HepG2 (cell line): ENCODE data around the gene TUT1. TPM values are rescaled to one million over a fixed set of nuclear protein-coding genes. Genes with fewer than 3 reads are reported as not detected.

Experiments
- BCL6 ChIP-seq: IDR thresholded peaks from 2 replicates; pipeline ENCODE4 v1.6.1; 2016; ENCODE audit warnings: missing genetic modification reagents, missing compliant biosample characterization
- CENPT ChIP-seq: sonication (generic); formaldehyde crosslinking; IDR thresholded peaks from 2 replicates; pipeline ENCODE4 v1.8.0; 2022; ENCODE audit warnings: low read depth, mild to moderate bottlenecking, moderate library complexity, missing genetic modification reagents
- HMGA1 ChIP-seq: sonication (generic); formaldehyde crosslinking; conservative IDR thresholded peaks from 2 replicates; pipeline ENCODE4 v1.4.0; 2020; ENCODE audit warnings: missing genetic modification reagents
- HNRNPUL1 ChIP-seq: fragments of 200-400 bp; formaldehyde crosslinking; IDR thresholded peaks from 2 replicates; pipeline ENCODE4 v1.6.1; 2017; ENCODE audit warnings: low read depth, mild to moderate bottlenecking, low read length, moderate library complexity
- LCORL ChIP-seq, 2 experiments: fragments of 450-650 bp in 1 of 2; sonication (generic) in 1 of 2; formaldehyde crosslinking in 1 of 2; IDR thresholded peaks; 2 replicates each; pipeline versions ENCODE4 v1.5.0 to v1.6.1; 2017 to 2020; ENCODE audit warnings: antibody characterized with exemption in 1 of 2, missing genetic modification reagents in 1 of 2
- MAFG ChIP-seq: sonication (generic); formaldehyde crosslinking; IDR thresholded peaks from 2 replicates; pipeline ENCODE4 v1.5.1; 2020; ENCODE audit warnings: mild to moderate bottlenecking, missing genetic modification reagents
- MAZ ChIP-seq, 2 experiments: sonication (generic) in 1 of 2; formaldehyde crosslinking in 1 of 2; IDR thresholded peaks; 2 replicates each; pipeline versions ENCODE4 v1.5.0 to v1.6.1; 2012 to 2020; ENCODE audit warnings: low read depth in 2 of 2, mild to moderate bottlenecking in 2 of 2, borderline replicate concordance in 1 of 2, improper control_type of control experiment in 1 of 2, low read length in 1 of 2, missing genetic modification reagents in 1 of 2, moderate library complexity in 1 of 2
- MLX ChIP-seq: IDR thresholded peaks from 2 replicates; pipeline ENCODE4 v1.6.1; 2016
- NFIB ChIP-seq: sonication (generic); formaldehyde crosslinking; IDR thresholded peaks from 2 replicates; pipeline ENCODE4 v1.9.0; 2021; ENCODE audit warnings: missing genetic modification reagents, mild to moderate bottlenecking, borderline replicate concordance
- SALL2 ChIP-seq: sonication (generic); formaldehyde crosslinking; IDR thresholded peaks from 2 replicates; pipeline ENCODE4 v1.8.1; 2023; ENCODE audit warnings: mild to moderate bottlenecking, missing genetic modification reagents, inconsistent platforms
- SMAD3 ChIP-seq: sonication (generic); formaldehyde crosslinking; IDR thresholded peaks from 2 replicates; pipeline ENCODE4 v1.4.0; 2020; ENCODE audit warnings: missing genetic modification reagents
- SNAPC2 ChIP-seq: sonication (generic); formaldehyde crosslinking; IDR thresholded peaks from 2 replicates; pipeline ENCODE4 v1.8.1; 2022; ENCODE audit warnings: mild to moderate bottlenecking, missing genetic modification reagents
- ZBTB33 ChIP-seq: sonication (generic); formaldehyde crosslinking; IDR thresholded peaks from 2 replicates; pipeline ENCODE4 v1.4.0; 2020; ENCODE audit warnings: missing genetic modification reagents
- ZMYM3 ChIP-seq: sonication (generic); formaldehyde crosslinking; IDR thresholded peaks from 2 replicates; pipeline ENCODE4 v1.5.1; 2020; ENCODE audit warnings: mild to moderate bottlenecking, missing genetic modification reagents
- ZNF281 ChIP-seq: sonication (generic); formaldehyde crosslinking; IDR thresholded peaks from 2 replicates; pipeline ENCODE4 v1.4.0; 2020; ENCODE audit warnings: missing genetic modification reagents, borderline replicate concordance
- ZNF567 ChIP-seq: sonication (generic); formaldehyde crosslinking; IDR thresholded peaks from 2 replicates; pipeline ENCODE4 v1.8.1; 2023; ENCODE audit warnings: mild to moderate bottlenecking, missing genetic modification reagents, borderline replicate concordance
- ZNF597 ChIP-seq: sonication (generic); formaldehyde crosslinking; IDR thresholded peaks from 2 replicates; pipeline ENCODE4 v1.5.0; 2020; ENCODE audit warnings: missing genetic modification reagents
- polyA plus RNA-seq, 8 experiments: library from polyadenylated mRNA; depleted of rRNA in 3 of 8; stranded (reverse) in 7 of 8; unstranded in 1 of 8; fragments of >200 nt; fragmentation: Illumina TruSeq in 4 of 8; extraction: Trizol in 4 of 8; gene quantifications; 2 replicates each; pipeline versions ENCODE4 v1.2.1 to v1.2.3, GENCODE V29; 2011 to 2016; ENCODE audit warnings: low read depth in 4 of 8, missing spikeins in 1 of 8, mixed read lengths in 1 of 8; ENCODE audit not compliant: insufficient read depth in 1 of 8
- total RNA-seq, 5 experiments: library from RNA; depleted of rRNA; stranded (reverse); fragments of >200 nt; fragmentation: Illumina TruSeq; extraction: Trizol; gene quantifications; 2 replicates each; pipeline ENCODE4 v1.2.3, GENCODE V29; 2016; ENCODE audit warnings: low read depth in 1 of 5

TUT1 gene
- total and polyA plus RNA-seq, 2 of the 13 experiments (the other 11 are each of a cell fraction or from before 2014, with no cell fraction given) = 9.7 to 14.3 TPM

- TF ChIP-seq BCL6 (peak; percentile 78), ZNF567 (CRISPR knock-in tag) (no peak), NFIB (no peak), HMGA1 (CRISPR knock-in tag) (no peak), SMAD3 (CRISPR knock-in tag) (0 out of 2 replicates have a peak, but pooled peaks have one; percentile 61), CENPT (CRISPR knock-in tag) (no peak), HNRNPUL1 (no peak), ZBTB33 (CRISPR knock-in tag) (no peak), SNAPC2 (CRISPR knock-in tag) (peak; percentile 57; the same call in 1 of the 2 replicates), MLX (CRISPR knock-in tag) (0 out of 2 replicates have a peak, but pooled peaks have one; percentile 30), ZNF281 (peak; percentile 32; the same call in 1 of the 2 replicates), MAFG (CRISPR knock-in tag) (no peak), SALL2 (CRISPR knock-in tag) (peak; percentile 50; the same call in 1 of the 2 replicates), LCORL (IDR thresholded peaks at IDR 0.05) (no peak), LCORL (CRISPR knock-in tag; IDR thresholded peaks at IDR 0.05) (peak; percentile 79), ZNF597 (CRISPR knock-in tag) (no peak), MAZ (IDR thresholded peaks at IDR 0.05; ENCODE audit: borderline replicate concordance, low read depth, low read length) (no peak), MAZ (CRISPR knock-in tag; IDR thresholded peaks at IDR 0.05; ENCODE audit: low read depth) (0 out of 2 replicates have a peak, but pooled peaks have one; percentile 23), ZMYM3 (CRISPR knock-in tag) (peak; percentile 82)
Observed at GRCh38 chr11:62548545-62549335, 42.6 kb downstream of the TUT1 start (continued).
